MG63 (cell line): ENCODE data around the gene MCAM. TPM values are rescaled to one million over a fixed set of nuclear protein-coding genes. Genes with fewer than 3 reads are reported as not detected.

Experiments used
- DNase-seq: peaks from one replicate; pipeline ENCODE4 v3.0.0-alpha.2; 2020
- H3K27me3 ChIP-seq: fragments of 250-450 bp; sonication (Bioruptor Pico); 2 replicates; pipeline ENCODE4 v1.5.1; 2020; ENCODE audit warnings: mild to moderate bottlenecking, moderate library complexity
- H3K36me3 ChIP-seq: fragments of 250-450 bp; sonication (Bioruptor Pico); 2 replicates; pipeline ENCODE4 v1.5.1; 2020; ENCODE audit warnings: mild to moderate bottlenecking, moderate library complexity
- H3K4me3 ChIP-seq: fragments of 250-450 bp; sonication (Bioruptor Pico); 2 replicates; pipeline ENCODE4 v1.5.1; 2020; ENCODE audit warnings: mild to moderate bottlenecking, moderate library complexity
- H3K9me3 ChIP-seq: fragments of 250-450 bp; sonication (Bioruptor Pico); 2 replicates; pipeline ENCODE4 v1.5.1; 2020; ENCODE audit warnings: mild to moderate bottlenecking, moderate library complexity
- total RNA-seq: library from RNA; depleted of rRNA; stranded (reverse); fragments of >200 nt; shearing (Covaris generic); gene quantifications from 2 replicates; pipeline ENCODE4 v1.2.3, GENCODE V29; 2014; ENCODE audit warnings: low replicate concordance; rRNA removed

Gene MCAM
- total RNA-seq, 1 experiment from 2014 or later: 1.8 TPM

GRCh38 chr11:119266517-119267255, 50.2 kb downstream of the MCAM start:
- Histone ChIP-seq H3K4me3 (no peak overlapping the region), H3K36me3 (no peaks in the 10 kb centered on the region; the same call in 1 of the 2 replicates), H3K9me3 (no peaks in the 10 kb centered on the region), H3K27me3 (no peaks in the 10 kb centered on the region)
- DNase-seq: no peak

GRCh38 chr11:119266063-119266462, 50.9 kb downstream of the MCAM start:
- no peak for DNase-seq
- H3K4me3 ChIP-seq: no peak overlapping the region
- no peaks in the 10 kb centered on the region for H3K27me3 ChIP-seq
- no peaks in the 10 kb centered on the region for H3K9me3 ChIP-seq
- no peaks in the 10 kb centered on the region; the same call in 1 of the 2 replicates for H3K36me3 ChIP-seq

- Histone ChIP-seq H3K4me3 (no peak overlapping the region), H3K27me3 (no peaks in the 10 kb centered on the region), H3K36me3 (no peaks in the 10 kb centered on the region; the same call in 1 of the 2 replicates), H3K9me3 (no peaks in the 10 kb centered on the region)
- no peak for DNase-seq
Observed at GRCh38 chr11:119263352-119263940, 53.5 kb downstream of the MCAM start.

- Histone ChIP-seq H3K27me3 (no peaks in the 10 kb centered on the region), H3K36me3 (no peaks in the 10 kb centered on the region), H3K4me3 (no peak overlapping the region), H3K9me3 (no peaks in the 10 kb centered on the region)
- DNase-seq: no peak
Observed at GRCh38 chr11:119262668-119263351, 54.1 kb downstream of the MCAM start.

- H3K4me3 ChIP-seq: no peak overlapping the region
- no peaks in the 10 kb centered on the region for H3K9me3 ChIP-seq
- H3K36me3 ChIP-seq: no peaks in the 10 kb centered on the region; the same call in 1 of the 2 replicates
- DNase-seq: no peak
- no peaks in the 10 kb centered on the region for H3K27me3 ChIP-seq
Observed at GRCh38 chr11:119258983-119259382, 57.9 kb downstream of the MCAM start.

Other genes with a start within 250 kb of the MCAM start
- 9.1 and 14.2 TPM in 2 replicates for gene VPS11, start 249.3 kb downstream of the MCAM start, total RNA-seq
- gene HMBS, start 232.2 kb downstream of the MCAM start, total RNA-seq: 35.5 and 54.7 TPM in 2 replicates
- 7.9 and 18.4 TPM in 2 replicates for gene DPAGT1, start 215.3 kb downstream of the MCAM start, total RNA-seq
- 2.9 and 5.1 TPM in 2 replicates for gene C2CD2L, start 209.8 kb downstream of the MCAM start, total RNA-seq
- gene HINFP, start 195.6 kb downstream of the MCAM start, total RNA-seq: 8.3 and 27.5 TPM in 2 replicates
- not detected in 2 replicates for gene ABCG4, start 168.1 kb downstream of the MCAM start, total RNA-seq
- 12.9 and 16.8 TPM in 2 replicates for gene NLRX1, start 148.4 kb downstream of the MCAM start, total RNA-seq
- gene NHERF4, start 131.7 kb downstream of the MCAM start, total RNA-seq: not detected in 2 replicates
- 5.7 and 6.2 TPM in 2 replicates for gene CBL, start 110.8 kb downstream of the MCAM start, total RNA-seq
- gene RNF26, start 17.4 kb upstream of the MCAM start, total RNA-seq: 8.5 and 23.3 TPM in 2 replicates
- gene C1QTNF5, start 23.8 kb upstream of the MCAM start, total RNA-seq: not detected in 2 replicates
- not detected in 2 replicates for gene MFRP, start 29.6 kb upstream of the MCAM start, total RNA-seq
- 2.1 TPM in 1 of 2 replicates, not detected in the other for gene USP2, start 64.6 kb upstream of the MCAM start, total RNA-seq
- gene THY1, start 106.0 kb upstream of the MCAM start, total RNA-seq: 122 and 188 TPM in 2 replicates